ENCODE data around the gene IMMP2L.
"Not testable (repeated sequence)": the region's sequence is repeated elsewhere in the genome, so short reads cannot be mapped to it uniquely, and the experiment has no call there.

The IMMP2L gene

GRCh38 chr7:111092406-111093236, 469.7 kb downstream of the IMMP2L start:
- FAIRE-seq = no peak

GRCh38 chr7:111091593-111092358, 470.5 kb downstream of the IMMP2L start:
- FAIRE-seq = no peak

GRCh38 chr7:111090846-111091245, 471.4 kb downstream of the IMMP2L start, which contains the start of gene LRRN3:
Gene LRRN3 (plus strand): TSS chr7:111091127. CDS start chr7:111122773, 31,646 bp downstream.
- no peak for FAIRE-seq

DNA sequence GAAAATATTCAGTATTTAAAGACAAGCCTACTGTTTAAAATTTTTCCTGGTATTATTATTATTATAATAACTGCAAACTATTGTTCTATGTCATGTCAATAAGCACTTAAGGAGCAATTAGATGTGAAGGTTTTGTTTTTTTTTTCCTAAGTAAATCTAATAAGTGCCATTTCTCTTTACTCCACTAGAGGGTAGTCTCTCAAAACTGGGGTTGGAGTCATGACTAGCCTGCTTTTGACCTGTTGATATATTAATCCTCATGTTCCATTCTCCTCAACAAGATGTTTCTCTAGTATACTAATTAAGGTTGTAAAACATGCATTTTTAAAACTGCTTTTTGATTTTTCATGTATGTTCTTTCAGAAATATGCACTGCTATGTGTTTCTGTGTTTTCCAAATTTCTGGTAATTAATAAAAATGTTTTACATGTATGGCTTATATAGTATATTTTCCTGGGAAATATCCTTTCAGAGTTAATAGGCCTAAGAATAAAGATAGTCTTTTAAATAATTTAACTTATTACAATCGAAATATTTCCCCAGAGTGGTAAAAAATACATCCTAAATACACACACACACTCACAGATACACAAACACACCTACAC, 472.4 kb downstream of the IMMP2L start:
- FAIRE-seq = peak; percentile 55

DNA sequence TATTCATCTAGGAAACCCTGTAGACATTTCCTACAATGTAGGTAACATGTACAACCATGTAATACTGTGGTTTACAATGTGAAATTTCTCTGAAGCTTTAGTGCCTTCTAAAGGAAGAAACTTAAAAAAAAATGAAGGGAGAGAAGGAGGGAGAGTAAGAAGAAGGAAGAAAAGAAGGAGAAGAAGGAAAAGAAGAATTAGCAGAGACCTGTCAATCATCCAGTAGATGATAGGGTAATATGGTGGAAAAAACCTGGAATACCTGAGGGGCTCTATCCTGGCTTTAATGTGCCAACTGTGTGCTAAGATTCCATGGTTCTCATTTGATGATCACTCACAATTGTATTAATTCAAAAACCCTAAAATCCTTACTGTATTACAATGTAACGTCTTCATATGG, 474.0 kb downstream of the IMMP2L start:
- no peak for FAIRE-seq

- no peak for FAIRE-seq
These were observed 475.8 kb downstream of the IMMP2L start for GRCh38 chr7:111086532-111086931.

- no peak for FAIRE-seq
These were observed 476.9 kb downstream of the IMMP2L start for GRCh38 chr7:111085356-111085755.

GRCh38 chr7:111083413-111083812, 478.9 kb downstream of the IMMP2L start:
- FAIRE-seq = no peak

DNA sequence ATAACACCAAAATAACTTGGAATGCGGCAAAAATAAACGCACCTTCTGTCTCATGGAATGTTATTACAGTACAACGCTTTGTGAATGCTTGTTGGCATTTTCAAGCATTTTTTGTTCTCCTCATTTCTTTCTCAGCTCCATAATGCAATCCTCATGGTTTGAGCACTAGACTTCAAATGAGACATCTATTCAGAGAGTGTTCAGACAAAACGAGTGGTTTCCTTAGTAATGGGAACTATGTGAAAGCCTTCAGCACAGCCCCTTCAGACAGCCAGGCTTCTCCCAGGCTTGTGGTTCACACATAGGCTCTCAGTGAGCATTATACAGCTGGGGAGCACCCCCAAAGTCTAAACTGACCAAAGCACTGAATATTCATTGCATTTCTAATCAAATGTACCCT, 479.9 kb downstream of the IMMP2L start:
- FAIRE-seq = no peak

DNA sequence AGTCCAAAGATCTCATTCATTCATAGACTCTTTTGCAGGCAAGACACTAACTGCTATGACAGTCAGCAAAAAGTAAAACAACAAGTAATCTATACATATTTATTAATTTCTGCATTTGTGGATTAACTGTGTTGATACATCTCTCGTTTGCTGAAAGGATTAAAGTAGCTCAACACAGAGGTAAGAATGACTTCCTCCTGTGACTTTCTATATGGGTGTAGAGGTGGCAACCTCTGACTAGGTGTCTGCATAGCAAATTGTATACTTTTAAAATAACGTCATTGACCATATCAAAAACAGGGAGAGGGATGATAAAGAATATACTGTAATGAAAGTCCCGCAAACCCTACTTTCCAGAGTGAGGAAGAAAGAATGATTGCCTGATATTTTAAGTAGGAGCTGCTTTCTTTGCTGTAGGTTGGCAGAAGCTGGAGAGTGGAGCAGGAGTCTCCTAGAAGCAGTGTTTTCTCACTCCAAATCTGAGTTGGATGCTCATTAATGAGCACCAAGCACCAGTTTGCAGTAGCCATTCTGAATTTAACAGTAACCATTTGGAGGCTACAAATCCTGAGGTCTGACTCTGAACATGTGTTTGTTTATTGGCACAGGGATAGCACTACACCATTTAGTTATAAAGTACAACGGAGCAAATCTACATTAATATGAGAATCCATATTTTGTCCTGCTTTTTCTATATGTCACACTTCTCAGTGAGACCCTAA, 480.6 kb downstream of the IMMP2L start:
- no peak for FAIRE-seq

DNA sequence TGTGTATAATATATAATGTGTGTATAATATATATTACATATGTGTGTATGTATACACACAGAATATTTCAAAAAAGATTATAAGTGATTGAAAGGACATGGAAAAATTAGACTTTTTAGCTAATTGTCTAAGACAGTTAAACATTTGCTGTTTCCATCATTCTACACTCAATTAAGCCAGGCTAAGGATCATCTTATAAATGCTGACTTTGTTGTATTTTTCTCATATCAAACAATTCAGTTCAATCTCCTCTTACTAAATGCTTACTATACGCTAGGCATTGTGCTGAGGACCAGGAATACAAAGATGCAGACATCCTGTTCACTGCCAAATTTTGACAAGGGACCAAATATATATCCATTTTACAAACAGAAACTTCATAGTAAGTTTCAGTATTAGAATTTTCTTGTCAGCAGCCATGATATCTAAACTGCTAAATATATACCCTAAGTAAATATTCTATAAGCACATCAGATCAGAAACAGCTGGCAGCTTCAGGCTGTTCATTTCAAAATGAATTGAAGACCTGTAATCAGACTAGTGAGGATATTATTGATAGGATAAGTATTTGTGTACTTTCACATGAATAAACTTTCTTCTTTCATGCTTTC, 481.7 kb downstream of the IMMP2L start:
- FAIRE-seq = no peak

DNA sequence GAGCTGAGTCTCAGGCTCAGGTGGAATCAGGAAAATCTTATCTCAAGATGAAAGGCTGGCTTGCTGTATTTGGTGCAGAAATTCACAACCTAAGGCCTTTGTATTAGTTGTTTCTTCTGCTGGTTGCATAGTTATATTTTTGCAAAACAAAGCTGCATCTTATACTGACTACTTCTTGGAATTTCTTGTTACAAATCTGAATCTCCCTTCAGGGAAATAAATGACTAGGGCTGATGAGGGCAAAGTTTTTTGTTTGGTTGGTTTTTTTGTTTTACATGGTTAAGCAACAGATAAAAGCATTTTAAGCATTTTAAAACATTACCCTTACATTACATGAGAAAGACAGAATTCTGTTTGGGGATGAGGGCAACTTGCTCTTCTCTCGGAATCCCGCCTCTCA, 485.3 kb downstream of the IMMP2L start:
- no peak for FAIRE-seq

DNA sequence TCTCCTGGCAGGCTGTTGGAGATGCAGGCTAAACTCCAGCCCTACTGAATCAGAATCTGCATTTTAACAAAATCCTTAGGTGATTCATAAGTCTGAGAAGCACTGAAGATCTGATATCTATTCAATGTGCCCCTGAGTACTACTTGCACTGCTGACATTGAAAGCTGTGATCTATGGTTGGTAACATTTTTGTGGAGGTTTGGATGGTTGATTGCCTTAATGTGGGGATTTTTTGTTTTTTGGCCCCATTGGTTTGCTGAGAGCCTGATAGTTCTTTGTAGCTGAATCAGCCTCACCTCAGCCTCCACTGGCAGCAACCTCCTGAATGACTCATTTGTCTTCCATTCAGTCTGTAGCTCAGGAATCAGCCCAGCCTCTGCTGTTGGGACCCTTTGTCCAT, 486.1 kb downstream of the IMMP2L start:
- no peak for FAIRE-seq

GRCh38 chr7:111075498-111075897, 486.8 kb downstream of the IMMP2L start:
- no peak for FAIRE-seq

DNA sequence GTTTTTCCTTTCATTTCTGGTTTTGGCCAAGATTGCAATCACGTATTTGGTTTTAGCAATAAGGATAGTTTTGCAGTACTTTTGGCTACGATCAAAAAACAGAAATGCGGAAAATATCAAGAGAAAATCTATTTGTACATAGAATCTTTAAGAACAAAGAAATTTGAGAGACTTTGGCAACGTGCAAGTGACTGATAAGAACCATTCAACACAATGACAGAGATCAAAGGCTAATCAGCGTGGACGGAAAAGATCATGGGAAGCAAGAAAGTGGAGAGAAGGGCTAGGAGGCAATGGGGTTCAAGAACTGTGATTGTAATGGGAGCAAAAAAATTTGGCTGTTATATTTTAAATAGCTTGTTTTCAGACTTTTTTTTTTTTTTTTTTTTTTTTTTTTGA, 487.5 kb downstream of the IMMP2L start:
- FAIRE-seq = no peak

DNA sequence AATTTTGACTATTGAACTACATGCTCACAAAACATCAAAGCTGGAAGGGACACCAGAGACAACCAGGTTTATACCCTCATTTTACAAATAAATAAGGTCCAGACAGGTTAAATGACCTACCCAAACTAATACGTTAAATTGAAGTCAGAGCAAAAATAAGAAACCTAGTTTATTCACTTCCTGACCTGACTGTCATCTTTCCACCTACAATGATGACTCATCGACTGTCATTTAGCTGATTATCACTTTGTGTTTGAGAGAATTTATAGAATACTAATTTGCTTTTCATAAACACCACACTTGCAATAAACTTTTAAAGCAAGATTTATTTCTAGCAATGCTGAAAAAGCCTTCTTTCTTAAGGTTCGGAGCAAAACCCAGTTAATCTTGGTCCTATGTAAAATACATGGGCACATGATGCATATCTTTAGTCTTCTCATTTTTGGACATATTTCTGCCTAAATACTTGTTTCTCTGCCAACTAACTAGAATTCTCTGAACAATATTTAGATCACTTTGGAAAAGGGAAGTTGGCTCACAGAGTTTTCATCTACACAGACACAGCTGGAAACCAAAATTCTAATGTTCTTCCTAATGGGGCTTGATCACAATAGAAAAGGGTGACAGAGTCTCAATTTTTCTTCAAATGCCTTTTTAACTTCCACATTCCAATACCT, 488.1 kb downstream of the IMMP2L start:
- no peak for FAIRE-seq

GRCh38 chr7:111072658-111073057, 489.6 kb downstream of the IMMP2L start:
- FAIRE-seq = not testable (repeated sequence)

DNA sequence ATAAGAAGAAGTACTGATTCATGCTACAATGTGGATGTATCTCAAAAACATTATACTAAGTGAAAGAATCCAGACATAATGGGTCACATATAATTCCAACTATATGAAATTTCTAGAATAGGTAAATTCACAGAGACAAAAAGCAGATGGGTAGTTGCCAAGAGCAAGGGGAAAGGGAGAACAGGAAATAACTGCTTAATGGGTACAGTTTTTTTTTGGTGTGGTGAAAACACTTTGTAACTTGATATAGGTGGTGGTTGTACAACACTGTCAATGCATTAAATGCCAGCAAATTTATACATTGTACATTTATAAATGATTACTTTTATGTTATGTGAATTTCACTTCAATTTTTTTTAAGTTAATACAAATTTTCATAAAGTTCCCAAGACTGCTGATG, 490.7 kb downstream of the IMMP2L start:
- no peak for FAIRE-seq

DNA sequence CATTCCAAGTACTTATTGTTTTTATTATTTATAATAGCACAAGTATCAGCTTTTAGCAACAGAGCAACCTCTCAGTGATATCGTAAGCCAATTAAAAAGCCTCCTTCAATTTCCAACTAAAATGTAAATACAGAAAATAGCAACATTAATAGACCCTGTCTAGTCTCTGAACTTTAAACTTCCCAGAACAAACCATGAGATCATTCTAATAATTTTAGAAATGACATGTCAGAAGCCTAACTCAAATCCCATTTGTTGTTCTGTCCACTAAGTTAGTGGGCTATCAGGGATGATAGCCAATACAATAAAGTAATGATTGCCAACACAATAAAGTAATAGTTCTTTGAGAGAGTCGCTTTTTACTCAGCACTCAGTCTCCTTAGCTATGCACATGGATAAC, 493.7 kb downstream of the IMMP2L start:
- no peak for FAIRE-seq

DNA sequence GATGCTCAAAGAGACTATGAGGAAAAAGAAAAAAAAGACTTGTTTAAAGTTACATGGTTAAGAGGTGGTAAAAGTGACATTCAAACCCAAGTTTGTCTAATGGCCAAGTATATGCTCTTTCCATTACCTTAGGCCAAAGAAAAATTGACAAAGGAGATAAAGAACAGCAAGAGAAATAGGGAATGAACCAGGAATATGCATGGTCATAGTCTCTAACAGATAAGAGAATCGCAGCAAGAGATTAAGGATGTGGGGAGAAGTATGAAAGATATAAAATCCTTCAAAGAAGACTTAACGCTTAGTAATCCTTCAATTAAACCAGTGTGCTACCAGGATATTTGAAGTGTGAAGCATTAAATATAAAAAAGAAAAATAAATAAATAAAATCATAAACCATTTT, 494.6 kb downstream of the IMMP2L start:
- no peak for FAIRE-seq

GRCh38 chr7:111067251-111067650, 495.0 kb downstream of the IMMP2L start:
- FAIRE-seq = no peak

DNA sequence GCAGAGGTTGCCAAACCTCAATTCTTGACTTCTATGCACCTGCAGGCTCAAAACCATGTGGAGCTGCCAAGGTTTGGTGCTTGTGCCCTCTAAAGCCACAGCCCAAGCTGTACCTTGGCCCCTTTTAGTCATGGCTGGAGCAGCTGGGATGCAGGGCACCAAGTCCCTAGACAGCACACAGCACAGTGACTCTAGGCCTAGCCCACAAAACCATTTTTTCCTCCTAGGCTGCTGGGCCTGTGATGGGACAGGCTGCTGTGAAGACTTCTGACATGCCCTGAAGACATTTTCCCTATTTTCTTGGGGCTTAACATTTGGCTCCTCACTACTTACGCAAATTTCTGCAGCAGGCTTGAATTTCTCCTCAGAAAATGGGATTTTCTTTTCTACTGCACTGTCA, 499.1 kb downstream of the IMMP2L start:
- FAIRE-seq = no peak

Data from TTC549 (cell line).